GM12878 (cell line): ENCODE measurements around the gene GNLY. TPM values are rescaled to one million over a fixed set of nuclear protein-coding genes. Genes with fewer than 3 reads are reported as not detected.

Source experiments
- ESRRA ChIP-seq: IDR thresholded peaks from 2 replicates; pipeline ENCODE4 v1.6.1; 2012; ENCODE audit warnings: mild to moderate bottlenecking, low read length, improper control_type of control experiment
- FOS ChIP-seq: IDR thresholded peaks from 3 replicates; pipeline ENCODE4 v1.6.1; 2011; ENCODE audit warnings: borderline replicate concordance; ENCODE audit not compliant: insufficient read length; ENCODE audit errors: extremely low read depth
- HCFC1 ChIP-seq: fragments of 150-350 bp; IDR thresholded peaks from 2 replicates; pipeline ENCODE4 v1.6.1; 2014; ENCODE audit warnings: low read length
- MYC ChIP-seq: IDR thresholded peaks from 2 replicates; pipeline ENCODE4 v1.6.1; 2011; ENCODE audit warnings: mild to moderate bottlenecking, low read length, moderate library complexity, inconsistent platforms; ENCODE audit not compliant: insufficient read depth, insufficient replicate concordance, insufficient read length, severe bottlenecking
- NFXL1 ChIP-seq: fragments of 450-650 bp; IDR thresholded peaks from 2 replicates; pipeline ENCODE4 v1.6.1; 2017; ENCODE audit warnings: antibody characterized with exemption, mild to moderate bottlenecking, borderline replicate concordance
- NFYB ChIP-seq: IDR thresholded peaks from 2 replicates; pipeline ENCODE4 v1.6.1; 2011; ENCODE audit warnings: low read depth, mild to moderate bottlenecking, low read length, improper control_type of control experiment, moderate library complexity; ENCODE audit not compliant: insufficient read depth
- NR2C2 ChIP-seq: IDR thresholded peaks from 2 replicates; pipeline ENCODE4 v1.6.1; 2011; ENCODE audit warnings: borderline replicate concordance, low read depth; ENCODE audit not compliant: control insufficient read depth, insufficient read length
- NRF1 ChIP-seq: conservative IDR thresholded peaks from 2 replicates; pipeline ENCODE4 v1.6.1; 2011; ENCODE audit warnings: mild to moderate bottlenecking, low read depth, low read length, improper control_type of control experiment
- PAX8 ChIP-seq: fragments of 450-650 bp; IDR thresholded peaks from 2 replicates; pipeline ENCODE4 v1.6.1; 2017; ENCODE audit warnings: mild to moderate bottlenecking, moderate library complexity
- RBBP5 ChIP-seq: fragments of 200-600 bp; sonication (generic); conservative IDR thresholded peaks from 2 replicates; pipeline ENCODE4 v1.6.1; 2016
- RFX5 ChIP-seq: IDR thresholded peaks from 2 replicates; pipeline ENCODE4 v1.6.1; 2011; ENCODE audit warnings: low read depth, low read length, improper control_type of control experiment
- SIX5 ChIP-seq: IDR thresholded peaks from 2 replicates; pipeline ENCODE4 v1.6.1; 2011; ENCODE audit warnings: mild to moderate bottlenecking, low read depth, low read length, moderate library complexity; ENCODE audit not compliant: severe bottlenecking
- TCF7 ChIP-seq: IDR thresholded peaks from 2 replicates; pipeline ENCODE4 v1.6.1; 2014; ENCODE audit warnings: antibody characterized with exemption, borderline replicate concordance
- ZNF274 ChIP-seq: IDR thresholded peaks from one replicate; pipeline ENCODE4 v1.8.0; 2011; ENCODE audit not compliant: insufficient read length, insufficient read depth
- ZSCAN29 ChIP-seq: fragments of 450-650 bp; IDR thresholded peaks from 2 replicates; pipeline ENCODE4 v1.6.1; 2017; ENCODE audit warnings: mild to moderate bottlenecking, moderate library complexity
- polyA plus RNA-seq, 11 experiments: library from polyadenylated mRNA; depleted of rRNA in 4 of 11; unstranded in 6 of 11; stranded (reverse) in 5 of 11; fragments of >200 nt; fragmentation: Nextera tagmentation in 4 of 11; fragmentation: Illumina TruSeq in 1 of 11; extraction: Ambion mirVana in 4 of 11; extraction: Trizol in 1 of 11; gene quantifications; 1 replicate in 1 of 11; 2 replicates in 10 of 11; pipeline versions ENCODE4 v1.2.1 to v1.2.3, GENCODE V29; 2011 to 2016; ENCODE audit warnings: inconsistent platforms in 2 of 11, missing spikeins in 2 of 11, low read depth in 1 of 11
- total RNA-seq, 4 experiments: library from RNA; depleted of rRNA in 3 of 4; stranded (reverse); fragments of >200 nt in 3 of 4; fragmentation: Illumina TruSeq in 1 of 4; extraction: Trizol in 1 of 4; gene quantifications; 2 replicates each; pipeline versions ENCODE4 v1.2.1 to v1.2.3, GENCODE V29; 2013 to 2021
- TF ChIP-seq, protein P1 (sequence below): IDR thresholded peaks from 2 replicates; pipeline ENCODE4 v1.6.1; 2011; ENCODE audit warnings: borderline replicate concordance, low read depth, mild to moderate bottlenecking, moderate library complexity, mixed read lengths, low read length; ENCODE audit not compliant: insufficient read depth; ENCODE audit errors: extremely low read length
- TF ChIP-seq, protein P2 (sequence below): IDR thresholded peaks from 2 replicates; pipeline ENCODE4 v1.6.1; 2012; ENCODE audit warnings: low read depth, low read length, improper control_type of control experiment
- TF ChIP-seq, protein P3 (sequence below): IDR thresholded peaks from 2 replicates; pipeline ENCODE4 v1.6.1; 2011; ENCODE audit warnings: low read depth, mild to moderate bottlenecking, low read length, moderate library complexity, borderline replicate concordance; ENCODE audit errors: extremely low read depth
- TF ChIP-seq, protein P4 (sequence below): fragments of 450-650 bp; IDR thresholded peaks from 2 replicates; pipeline ENCODE4 v1.6.1; 2018; ENCODE audit warnings: mild to moderate bottlenecking, low read depth, moderate library complexity; ENCODE audit not compliant: partially characterized antibody
- TF ChIP-seq, protein P5 (sequence below): IDR thresholded peaks from 2 replicates; pipeline ENCODE4 v1.6.1; 2012; ENCODE audit warnings: low read length, inconsistent platforms
- TF ChIP-seq, protein P6 (sequence below): fragments of 450-650 bp; formaldehyde crosslinking; IDR thresholded peaks from 2 replicates; pipeline ENCODE4 v1.4.0; 2020; ENCODE audit warnings: mild to moderate bottlenecking, moderate library complexity

GNLY gene
- total and polyA plus RNA-seq, 10 of the 15 experiments (the other 5 are each of a cell fraction or from before 2014, with no cell fraction given) = 0.18 to 0.42 TPM; not detected in 8

DNA sequence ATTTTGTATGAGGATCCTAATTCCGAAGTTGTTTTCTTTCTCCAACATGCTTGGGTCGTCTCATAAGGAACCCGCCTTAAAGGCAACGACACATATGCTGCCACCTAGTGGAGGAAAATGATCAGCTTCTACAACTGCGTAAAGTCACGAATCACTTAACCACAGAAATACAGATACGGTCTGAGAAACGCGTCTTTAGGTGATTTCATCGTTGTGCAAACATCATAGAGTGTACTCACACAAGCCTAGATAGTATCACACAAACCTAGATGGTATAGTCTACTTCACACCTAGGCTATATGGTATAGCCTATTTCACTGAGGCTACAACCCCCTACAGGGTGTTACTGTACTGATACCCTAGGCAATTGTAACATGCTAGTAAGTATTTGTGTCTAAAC, 13.1 kb downstream of the GNLY start (continued):
- TF ChIP-seq, protein P1, sequence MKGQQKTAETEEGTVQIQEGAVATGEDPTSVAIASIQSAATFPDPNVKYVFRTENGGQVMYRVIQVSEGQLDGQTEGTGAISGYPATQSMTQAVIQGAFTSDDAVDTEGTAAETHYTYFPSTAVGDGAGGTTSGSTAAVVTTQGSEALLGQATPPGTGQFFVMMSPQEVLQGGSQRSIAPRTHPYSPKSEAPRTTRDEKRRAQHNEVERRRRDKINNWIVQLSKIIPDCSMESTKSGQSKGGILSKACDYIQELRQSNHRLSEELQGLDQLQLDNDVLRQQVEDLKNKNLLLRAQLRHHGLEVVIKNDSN = no peak
- TF ChIP-seq RBBP5 (no peak), RFX5 (0 out of 2 replicates have a peak, but pooled peaks have one; percentile 31), NFYB (no peak), HCFC1 (no peak), NFXL1 (no peak), MYC (no peak), PAX8 (no peak), ZSCAN29 (no peak), TCF7 (no peak), ESRRA (no peak), NR2C2 (no peak), SIX5 (no peak), ZNF274 (no peak), NRF1 (no peak), FOS (no peak)
- TF ChIP-seq, protein P2, sequence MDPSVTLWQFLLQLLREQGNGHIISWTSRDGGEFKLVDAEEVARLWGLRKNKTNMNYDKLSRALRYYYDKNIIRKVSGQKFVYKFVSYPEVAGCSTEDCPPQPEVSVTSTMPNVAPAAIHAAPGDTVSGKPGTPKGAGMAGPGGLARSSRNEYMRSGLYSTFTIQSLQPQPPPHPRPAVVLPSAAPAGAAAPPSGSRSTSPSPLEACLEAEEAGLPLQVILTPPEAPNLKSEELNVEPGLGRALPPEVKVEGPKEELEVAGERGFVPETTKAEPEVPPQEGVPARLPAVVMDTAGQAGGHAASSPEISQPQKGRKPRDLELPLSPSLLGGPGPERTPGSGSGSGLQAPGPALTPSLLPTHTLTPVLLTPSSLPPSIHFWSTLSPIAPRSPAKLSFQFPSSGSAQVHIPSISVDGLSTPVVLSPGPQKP = no peak
- TF ChIP-seq, protein P3, sequence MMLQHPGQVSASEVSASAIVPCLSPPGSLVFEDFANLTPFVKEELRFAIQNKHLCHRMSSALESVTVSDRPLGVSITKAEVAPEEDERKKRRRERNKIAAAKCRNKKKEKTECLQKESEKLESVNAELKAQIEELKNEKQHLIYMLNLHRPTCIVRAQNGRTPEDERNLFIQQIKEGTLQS = no peak
- TF ChIP-seq, protein P4, sequence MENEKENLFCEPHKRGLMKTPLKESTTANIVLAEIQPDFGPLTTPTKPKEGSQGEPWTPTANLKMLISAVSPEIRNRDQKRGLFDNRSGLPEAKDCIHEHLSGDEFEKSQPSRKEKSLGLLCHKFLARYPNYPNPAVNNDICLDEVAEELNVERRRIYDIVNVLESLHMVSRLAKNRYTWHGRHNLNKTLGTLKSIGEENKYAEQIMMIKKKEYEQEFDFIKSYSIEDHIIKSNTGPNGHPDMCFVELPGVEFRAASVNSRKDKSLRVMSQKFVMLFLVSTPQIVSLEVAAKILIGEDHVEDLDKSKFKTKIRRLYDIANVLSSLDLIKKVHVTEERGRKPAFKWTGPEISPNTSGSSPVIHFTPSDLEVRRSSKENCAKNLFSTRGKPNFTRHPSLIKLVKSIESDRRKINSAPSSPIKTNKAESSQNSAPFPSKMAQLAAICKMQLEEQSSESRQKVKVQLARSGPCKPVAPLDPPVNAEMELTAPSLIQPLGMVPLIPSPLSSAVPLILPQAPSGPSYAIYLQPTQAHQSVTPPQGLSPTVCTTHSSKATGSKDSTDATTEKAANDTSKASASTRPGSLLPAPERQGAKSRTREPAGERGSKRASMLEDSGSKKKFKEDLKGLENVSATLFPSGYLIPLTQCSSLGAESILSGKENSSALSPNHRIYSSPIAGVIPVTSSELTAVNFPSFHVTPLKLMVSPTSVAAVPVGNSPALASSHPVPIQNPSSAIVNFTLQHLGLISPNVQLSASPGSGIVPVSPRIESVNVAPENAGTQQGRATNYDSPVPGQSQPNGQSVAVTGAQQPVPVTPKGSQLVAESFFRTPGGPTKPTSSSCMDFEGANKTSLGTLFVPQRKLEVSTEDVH = no peak
- TF ChIP-seq, protein P5, sequence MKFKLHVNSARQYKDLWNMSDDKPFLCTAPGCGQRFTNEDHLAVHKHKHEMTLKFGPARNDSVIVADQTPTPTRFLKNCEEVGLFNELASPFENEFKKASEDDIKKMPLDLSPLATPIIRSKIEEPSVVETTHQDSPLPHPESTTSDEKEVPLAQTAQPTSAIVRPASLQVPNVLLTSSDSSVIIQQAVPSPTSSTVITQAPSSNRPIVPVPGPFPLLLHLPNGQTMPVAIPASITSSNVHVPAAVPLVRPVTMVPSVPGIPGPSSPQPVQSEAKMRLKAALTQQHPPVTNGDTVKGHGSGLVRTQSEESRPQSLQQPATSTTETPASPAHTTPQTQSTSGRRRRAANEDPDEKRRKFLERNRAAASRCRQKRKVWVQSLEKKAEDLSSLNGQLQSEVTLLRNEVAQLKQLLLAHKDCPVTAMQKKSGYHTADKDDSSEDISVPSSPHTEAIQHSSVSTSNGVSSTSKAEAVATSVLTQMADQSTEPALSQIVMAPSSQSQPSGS = no peak
- TF ChIP-seq, protein P6, sequence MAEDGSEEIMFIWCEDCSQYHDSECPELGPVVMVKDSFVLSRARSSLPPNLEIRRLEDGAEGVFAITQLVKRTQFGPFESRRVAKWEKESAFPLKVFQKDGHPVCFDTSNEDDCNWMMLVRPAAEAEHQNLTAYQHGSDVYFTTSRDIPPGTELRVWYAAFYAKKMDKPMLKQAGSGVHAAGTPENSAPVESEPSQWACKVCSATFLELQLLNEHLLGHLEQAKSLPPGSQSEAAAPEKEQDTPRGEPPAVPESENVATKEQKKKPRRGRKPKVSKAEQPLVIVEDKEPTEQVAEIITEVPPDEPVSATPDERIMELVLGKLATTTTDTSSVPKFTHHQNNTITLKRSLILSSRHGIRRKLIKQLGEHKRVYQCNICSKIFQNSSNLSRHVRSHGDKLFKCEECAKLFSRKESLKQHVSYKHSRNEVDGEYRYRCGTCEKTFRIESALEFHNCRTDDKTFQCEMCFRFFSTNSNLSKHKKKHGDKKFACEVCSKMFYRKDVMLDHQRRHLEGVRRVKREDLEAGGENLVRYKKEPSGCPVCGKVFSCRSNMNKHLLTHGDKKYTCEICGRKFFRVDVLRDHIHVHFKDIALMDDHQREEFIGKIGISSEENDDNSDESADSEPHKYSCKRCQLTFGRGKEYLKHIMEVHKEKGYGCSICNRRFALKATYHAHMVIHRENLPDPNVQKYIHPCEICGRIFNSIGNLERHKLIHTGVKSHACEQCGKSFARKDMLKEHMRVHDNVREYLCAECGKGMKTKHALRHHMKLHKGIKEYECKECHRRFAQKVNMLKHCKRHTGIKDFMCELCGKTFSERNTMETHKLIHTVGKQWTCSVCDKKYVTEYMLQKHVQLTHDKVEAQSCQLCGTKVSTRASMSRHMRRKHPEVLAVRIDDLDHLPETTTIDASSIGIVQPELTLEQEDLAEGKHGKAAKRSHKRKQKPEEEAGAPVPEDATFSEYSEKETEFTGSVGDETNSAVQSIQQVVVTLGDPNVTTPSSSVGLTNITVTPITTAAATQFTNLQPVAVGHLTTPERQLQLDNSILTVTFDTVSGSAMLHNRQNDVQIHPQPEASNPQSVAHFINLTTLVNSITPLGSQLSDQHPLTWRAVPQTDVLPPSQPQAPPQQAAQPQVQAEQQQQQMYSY (CRISPR knock-in tag) = no peak
